ENCODE measurements around the gene CD6. TPM values are rescaled to one million over a fixed set of nuclear protein-coding genes. Genes with fewer than 3 reads are reported as not detected.

CD6 gene
- polyA plus RNA-seq, 1 donor (not counting 4 experiments of a cell fraction or from before 2014, with no cell fraction given): 0.03 TPM

DNA sequence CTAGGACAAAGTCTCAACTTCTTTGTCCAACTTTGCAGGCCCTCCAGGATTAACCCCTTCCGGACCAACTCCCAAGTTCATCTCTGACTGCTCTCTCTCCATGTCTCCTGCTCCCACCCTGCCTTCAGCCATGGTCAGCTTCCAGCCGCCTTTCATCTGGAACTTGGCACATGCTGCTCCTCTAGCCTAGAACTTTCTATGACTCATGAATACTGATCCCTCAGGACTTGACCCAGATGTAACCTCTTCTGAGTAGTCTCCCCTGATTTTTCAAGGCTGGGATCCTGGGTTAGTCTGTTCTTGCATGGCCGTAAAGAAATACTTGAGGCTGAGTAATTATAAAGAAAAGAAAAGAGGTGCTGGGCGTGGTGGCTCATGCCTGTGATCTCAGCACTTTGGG lies 14.3 kb upstream of the CD6 start:
- TF ChIP-seq EZH2 (IDR thresholded peaks at IDR 0.05; ENCODE audit: low read length): no peak
- TF ChIP-seq, protein P1, sequence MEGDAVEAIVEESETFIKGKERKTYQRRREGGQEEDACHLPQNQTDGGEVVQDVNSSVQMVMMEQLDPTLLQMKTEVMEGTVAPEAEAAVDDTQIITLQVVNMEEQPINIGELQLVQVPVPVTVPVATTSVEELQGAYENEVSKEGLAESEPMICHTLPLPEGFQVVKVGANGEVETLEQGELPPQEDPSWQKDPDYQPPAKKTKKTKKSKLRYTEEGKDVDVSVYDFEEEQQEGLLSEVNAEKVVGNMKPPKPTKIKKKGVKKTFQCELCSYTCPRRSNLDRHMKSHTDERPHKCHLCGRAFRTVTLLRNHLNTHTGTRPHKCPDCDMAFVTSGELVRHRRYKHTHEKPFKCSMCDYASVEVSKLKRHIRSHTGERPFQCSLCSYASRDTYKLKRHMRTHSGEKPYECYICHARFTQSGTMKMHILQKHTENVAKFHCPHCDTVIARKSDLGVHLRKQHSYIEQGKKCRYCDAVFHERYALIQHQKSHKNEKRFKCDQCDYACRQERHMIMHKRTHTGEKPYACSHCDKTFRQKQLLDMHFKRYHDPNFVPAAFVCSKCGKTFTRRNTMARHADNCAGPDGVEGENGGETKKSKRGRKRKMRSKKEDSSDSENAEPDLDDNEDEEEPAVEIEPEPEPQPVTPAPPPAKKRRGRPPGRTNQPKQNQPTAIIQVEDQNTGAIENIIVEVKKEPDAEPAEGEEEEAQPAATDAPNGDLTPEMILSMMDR (optimal IDR thresholded peaks at IDR 0.05 in 1 of 3, IDR thresholded peaks at IDR 0.05 in 1 of 3, conservative IDR thresholded peaks at IDR 0.05 in 1 of 3; ENCODE audit: extremely low read depth in 1 of 3, insufficient read depth in 2 of 3, low read length in 3 of 3): no peak
- H4K20me1 ChIP-seq (ENCODE audit: control insufficient read depth, extremely low read depth, insufficient read depth, low read length): no peaks in the 10 kb centered on the region
- H3K4me2 ChIP-seq (ENCODE audit: control insufficient read depth, extremely low read depth, insufficient read depth, low read depth, low read length): no peak overlapping the region
- no peaks in the 10 kb centered on the region for H3K9me1 ChIP-seq (ENCODE audit: control insufficient read depth, extremely low read depth, insufficient read depth, low read length)
- H3K79me2 ChIP-seq (ENCODE audit: control insufficient read depth, insufficient read depth, low read length): no peaks in the 10 kb centered on the region
- peaks cover 5% of the 10 kb centered on the region for H3K27me3 ChIP-seq (ENCODE audit: control insufficient read depth, extremely low read depth, insufficient read depth, low read length)
- dilution Hi-C loops (cut with MboI; ENCODE audit: extremely low pct_ligation_motif_present, low sequenced_read_pairs): no loop called here
- H3K27ac ChIP-seq (ENCODE audit: control insufficient read depth, insufficient read depth, low read length): no peak overlapping the region
- no peak overlapping the region for H2AFZ ChIP-seq (ENCODE audit: control insufficient read depth, low read length)
- H3K9me3 ChIP-seq (ENCODE audit: control insufficient read depth, low read depth, low read length): no peaks in the 10 kb centered on the region
- H3K4me1 ChIP-seq (ENCODE audit: control insufficient read depth, extremely low read depth, insufficient read depth, low read length): no peaks in the 10 kb centered on the region
- H3K9ac ChIP-seq (ENCODE audit: control insufficient read depth, extremely low read depth, insufficient read depth, low read length): no peak overlapping the region
- DNase-seq (ENCODE audit: low read depth, low spot score) (no peak), FAIRE-seq (no peak)
- no peak overlapping the region for H3K4me3 ChIP-seq (ENCODE audit: control insufficient read depth in 2 of 3, extremely low read depth in 1 of 3, insufficient read depth in 2 of 3, low read depth in 1 of 3, low read length in 3 of 3)
- no peaks in the 10 kb centered on the region for H3K36me3 ChIP-seq (ENCODE audit: control insufficient read depth in 2 of 2, extremely low read depth in 1 of 2, insufficient read depth in 2 of 2, low read length in 2 of 2)

- Histone ChIP-seq H3K4me1 (ENCODE audit: control insufficient read depth, extremely low read depth, insufficient read depth, low read length) (no peaks in the 10 kb centered on the region), H3K4me3 (ENCODE audit: control insufficient read depth in 2 of 3, extremely low read depth in 1 of 3, insufficient read depth in 2 of 3, low read depth in 1 of 3, low read length in 3 of 3) (no peak overlapping the region), H2AFZ (ENCODE audit: control insufficient read depth, low read length) (no peak overlapping the region), H3K36me3 (ENCODE audit: control insufficient read depth in 2 of 2, extremely low read depth in 1 of 2, insufficient read depth in 2 of 2, low read length in 2 of 2) (no peaks in the 10 kb centered on the region), H3K9me1 (ENCODE audit: control insufficient read depth, extremely low read depth, insufficient read depth, low read length) (no peaks in the 10 kb centered on the region), H3K27me3 (ENCODE audit: control insufficient read depth, extremely low read depth, insufficient read depth, low read length) (peaks cover 5% of the 10 kb centered on the region), H3K9me3 (ENCODE audit: control insufficient read depth, low read depth, low read length) (no peaks in the 10 kb centered on the region), H3K27ac (ENCODE audit: control insufficient read depth, insufficient read depth, low read length) (no peak overlapping the region), H3K79me2 (ENCODE audit: control insufficient read depth, insufficient read depth, low read length) (no peaks in the 10 kb centered on the region), H3K9ac (ENCODE audit: control insufficient read depth, extremely low read depth, insufficient read depth, low read length) (no peak overlapping the region), H4K20me1 (ENCODE audit: control insufficient read depth, extremely low read depth, insufficient read depth, low read length) (no peaks in the 10 kb centered on the region), H3K4me2 (ENCODE audit: control insufficient read depth, extremely low read depth, insufficient read depth, low read depth, low read length) (no peak overlapping the region)
- dilution Hi-C loops (cut with MboI; ENCODE audit: extremely low pct_ligation_motif_present, low sequenced_read_pairs): no loop called here
- DNase-seq (ENCODE audit: low read depth, low spot score) (no peak), FAIRE-seq (no peak)
- TF ChIP-seq EZH2 (IDR thresholded peaks at IDR 0.05; ENCODE audit: low read length): no peak
- TF ChIP-seq, protein P1 (optimal IDR thresholded peaks at IDR 0.05 in 1 of 3, IDR thresholded peaks at IDR 0.05 in 1 of 3, conservative IDR thresholded peaks at IDR 0.05 in 1 of 3; ENCODE audit: extremely low read depth in 1 of 3, insufficient read depth in 2 of 3, low read length in 3 of 3): no peak
Observed at GRCh38 chr11:60959431-60959830, 12.0 kb upstream of the CD6 start.

All from keratinocyte (primary cell).